ENCODE data around the gene ELAPOR1.

The ELAPOR1 gene, protein sequence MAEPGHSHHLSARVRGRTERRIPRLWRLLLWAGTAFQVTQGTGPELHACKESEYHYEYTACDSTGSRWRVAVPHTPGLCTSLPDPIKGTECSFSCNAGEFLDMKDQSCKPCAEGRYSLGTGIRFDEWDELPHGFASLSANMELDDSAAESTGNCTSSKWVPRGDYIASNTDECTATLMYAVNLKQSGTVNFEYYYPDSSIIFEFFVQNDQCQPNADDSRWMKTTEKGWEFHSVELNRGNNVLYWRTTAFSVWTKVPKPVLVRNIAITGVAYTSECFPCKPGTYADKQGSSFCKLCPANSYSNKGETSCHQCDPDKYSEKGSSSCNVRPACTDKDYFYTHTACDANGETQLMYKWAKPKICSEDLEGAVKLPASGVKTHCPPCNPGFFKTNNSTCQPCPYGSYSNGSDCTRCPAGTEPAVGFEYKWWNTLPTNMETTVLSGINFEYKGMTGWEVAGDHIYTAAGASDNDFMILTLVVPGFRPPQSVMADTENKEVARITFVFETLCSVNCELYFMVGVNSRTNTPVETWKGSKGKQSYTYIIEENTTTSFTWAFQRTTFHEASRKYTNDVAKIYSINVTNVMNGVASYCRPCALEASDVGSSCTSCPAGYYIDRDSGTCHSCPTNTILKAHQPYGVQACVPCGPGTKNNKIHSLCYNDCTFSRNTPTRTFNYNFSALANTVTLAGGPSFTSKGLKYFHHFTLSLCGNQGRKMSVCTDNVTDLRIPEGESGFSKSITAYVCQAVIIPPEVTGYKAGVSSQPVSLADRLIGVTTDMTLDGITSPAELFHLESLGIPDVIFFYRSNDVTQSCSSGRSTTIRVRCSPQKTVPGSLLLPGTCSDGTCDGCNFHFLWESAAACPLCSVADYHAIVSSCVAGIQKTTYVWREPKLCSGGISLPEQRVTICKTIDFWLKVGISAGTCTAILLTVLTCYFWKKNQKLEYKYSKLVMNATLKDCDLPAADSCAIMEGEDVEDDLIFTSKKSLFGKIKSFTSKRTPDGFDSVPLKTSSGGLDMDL

GRCh38 chr1:109113590-109114341 is at the start of gene ELAPOR1:
ELAPOR1 (plus strand) TSS chr1:109114115; CDS start chr1:109114184, 69 bp downstream.
- peak; percentile 89 for DNase-seq

DNA sequence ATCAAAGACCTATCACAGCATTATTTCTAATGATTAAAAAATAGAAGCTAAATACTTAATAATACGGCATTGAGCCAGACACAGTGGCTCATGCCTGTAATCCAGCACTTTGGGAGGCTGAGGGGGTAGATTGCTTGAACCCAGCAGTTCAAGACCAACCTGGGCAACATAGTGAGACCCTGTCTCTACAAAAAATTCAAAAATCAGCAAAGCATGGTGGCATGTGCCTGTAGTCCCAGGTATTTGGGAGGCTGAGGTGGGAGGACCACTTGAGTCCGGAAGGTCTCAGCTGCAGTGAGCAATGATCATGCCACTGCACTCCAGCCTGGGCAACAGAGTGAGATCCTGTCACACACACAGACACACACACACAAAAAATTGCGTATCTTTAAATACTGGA is 48.8 kb upstream of the ELAPOR1 start:
- DNase-seq: no peak

DNA sequence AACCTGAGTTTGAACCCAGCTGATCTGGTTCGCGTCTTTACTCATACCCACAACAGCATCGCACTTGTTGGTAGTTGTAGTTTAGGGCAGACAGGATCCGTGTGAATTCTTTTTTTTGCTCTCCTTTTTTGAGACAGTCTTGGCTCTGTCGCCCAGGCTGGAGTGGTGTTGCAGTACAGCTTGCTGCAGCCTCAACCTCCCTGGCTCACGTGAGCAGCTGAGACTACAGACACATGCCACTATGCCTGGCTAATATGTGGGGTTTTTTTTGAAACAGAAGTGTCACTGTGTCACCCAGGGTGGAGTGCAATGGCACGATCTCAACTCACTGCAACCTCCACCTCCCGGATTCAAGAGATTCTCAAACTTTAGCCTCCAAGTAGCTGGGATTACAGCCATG is 46.0 kb upstream of the ELAPOR1 start:
- no peak for DNase-seq

DNA sequence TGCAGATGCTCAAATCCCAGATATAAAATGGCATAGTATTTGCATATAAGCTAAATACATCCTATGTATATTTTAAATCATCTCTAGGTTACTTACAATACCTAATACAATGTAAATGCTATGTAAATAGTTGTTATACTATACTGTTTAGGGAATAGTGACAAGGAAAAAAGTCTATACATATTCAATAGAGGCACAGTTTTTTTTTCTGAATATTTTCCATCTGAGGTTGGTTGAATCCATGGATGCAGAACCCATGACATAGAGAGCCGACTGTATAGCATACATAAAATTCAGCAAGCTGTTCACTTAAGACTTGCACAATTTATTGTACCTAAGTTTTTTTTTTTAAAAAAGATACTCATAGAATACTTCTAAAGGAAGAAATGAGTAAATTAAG is 44.6 kb upstream of the ELAPOR1 start:
- no peak for DNase-seq

DNA sequence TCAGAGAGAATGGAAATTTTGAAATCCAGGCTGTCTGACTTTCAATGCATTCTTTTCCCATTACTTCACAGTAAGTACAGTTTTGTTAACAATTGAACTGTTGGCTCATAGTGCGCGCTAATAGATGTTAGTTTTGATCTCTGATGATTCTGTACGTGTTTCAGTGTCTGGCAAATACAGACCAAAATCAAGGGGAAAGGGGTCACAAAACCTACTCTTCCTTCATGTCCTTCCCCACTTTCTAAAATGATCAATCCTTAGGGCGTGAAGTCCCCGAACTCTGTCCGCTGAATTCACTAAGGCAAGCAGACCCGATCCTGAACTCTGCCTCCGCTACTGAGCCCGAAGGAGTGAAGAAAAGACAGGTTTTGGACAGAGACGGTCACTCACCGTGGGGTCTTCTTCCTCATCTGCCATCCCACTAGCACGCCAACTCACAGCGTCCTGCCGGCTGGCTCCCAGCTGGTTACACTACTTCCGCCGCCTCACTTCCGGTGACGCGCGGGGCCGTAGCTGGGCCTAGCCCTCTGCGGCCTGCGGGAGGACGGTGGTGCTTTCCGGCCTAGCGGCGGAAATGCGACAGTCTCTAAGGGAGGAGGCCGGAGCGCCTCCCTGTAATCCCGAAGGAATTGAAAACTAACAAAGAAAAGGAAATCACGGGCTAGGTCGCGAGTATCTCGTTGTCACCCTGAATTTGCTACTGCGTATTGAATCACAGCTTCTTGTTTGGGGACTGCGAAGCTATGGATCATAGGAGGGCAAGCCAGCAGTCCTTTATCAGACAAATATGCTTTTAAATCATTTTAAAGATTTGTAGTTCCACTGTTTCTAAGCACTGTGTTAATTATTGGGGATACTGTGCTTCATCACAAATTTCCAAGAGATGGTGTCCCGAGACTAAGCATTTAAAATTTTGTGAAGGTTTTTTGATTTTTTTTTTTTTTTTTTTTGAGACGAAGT is 38.1 kb upstream of the ELAPOR1 start, which contains the start of gene TAF13:
TSS of gene TAF13 (minus strand) at position 473 of the 960 bp plus-strand sequence. CDS start at position 417, 56 bp downstream.
- DNase-seq: peak; percentile 98

- no peak for DNase-seq
These were observed 35.6 kb upstream of the ELAPOR1 start for GRCh38 chr1:109078317-109078716.

- no peak for DNase-seq
These were observed 34.7 kb upstream of the ELAPOR1 start for GRCh38 chr1:109079240-109079622.

- DNase-seq: no peak
These were observed 33.4 kb upstream of the ELAPOR1 start for GRCh38 chr1:109080441-109081082.

DNA sequence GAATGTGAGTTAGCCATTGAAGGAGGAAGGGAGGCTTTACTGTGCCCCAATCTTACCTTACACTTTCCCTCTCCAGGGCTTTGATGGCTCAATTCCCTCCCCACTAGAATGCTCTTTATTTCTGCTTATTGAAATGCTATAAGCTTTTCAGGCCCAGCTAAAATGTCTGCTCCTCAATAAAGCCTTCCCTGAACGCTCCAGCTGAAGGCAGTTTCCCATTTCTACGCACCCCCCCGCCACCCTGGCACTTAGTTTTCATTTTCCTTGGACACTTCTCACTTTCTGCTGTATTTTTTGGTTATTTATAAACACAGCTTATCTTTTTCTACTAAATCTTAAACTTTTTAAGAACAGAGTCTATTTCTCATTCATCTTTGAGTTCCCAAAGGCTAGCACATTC is 30.4 kb upstream of the ELAPOR1 start:
- no peak for DNase-seq

DNA sequence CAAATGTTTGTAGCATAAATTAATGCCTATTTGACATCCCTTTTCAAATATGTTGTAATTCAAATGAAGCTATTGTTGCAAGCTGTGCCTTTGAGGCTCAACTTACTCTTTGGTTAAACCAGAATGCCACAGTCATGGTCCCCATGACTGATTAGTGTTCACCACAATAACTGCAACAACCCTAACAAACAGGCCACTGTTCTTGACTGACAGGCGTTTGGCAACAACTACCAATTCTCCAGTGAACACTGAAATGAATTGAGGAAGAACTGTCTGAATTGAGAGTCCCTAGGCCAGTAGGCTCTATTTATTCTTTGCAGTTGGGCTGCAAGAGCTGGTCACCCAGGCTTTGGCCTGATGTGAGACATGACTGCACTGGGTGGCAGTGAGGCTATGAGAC is 30.0 kb upstream of the ELAPOR1 start:
- DNase-seq: no peak

DNA sequence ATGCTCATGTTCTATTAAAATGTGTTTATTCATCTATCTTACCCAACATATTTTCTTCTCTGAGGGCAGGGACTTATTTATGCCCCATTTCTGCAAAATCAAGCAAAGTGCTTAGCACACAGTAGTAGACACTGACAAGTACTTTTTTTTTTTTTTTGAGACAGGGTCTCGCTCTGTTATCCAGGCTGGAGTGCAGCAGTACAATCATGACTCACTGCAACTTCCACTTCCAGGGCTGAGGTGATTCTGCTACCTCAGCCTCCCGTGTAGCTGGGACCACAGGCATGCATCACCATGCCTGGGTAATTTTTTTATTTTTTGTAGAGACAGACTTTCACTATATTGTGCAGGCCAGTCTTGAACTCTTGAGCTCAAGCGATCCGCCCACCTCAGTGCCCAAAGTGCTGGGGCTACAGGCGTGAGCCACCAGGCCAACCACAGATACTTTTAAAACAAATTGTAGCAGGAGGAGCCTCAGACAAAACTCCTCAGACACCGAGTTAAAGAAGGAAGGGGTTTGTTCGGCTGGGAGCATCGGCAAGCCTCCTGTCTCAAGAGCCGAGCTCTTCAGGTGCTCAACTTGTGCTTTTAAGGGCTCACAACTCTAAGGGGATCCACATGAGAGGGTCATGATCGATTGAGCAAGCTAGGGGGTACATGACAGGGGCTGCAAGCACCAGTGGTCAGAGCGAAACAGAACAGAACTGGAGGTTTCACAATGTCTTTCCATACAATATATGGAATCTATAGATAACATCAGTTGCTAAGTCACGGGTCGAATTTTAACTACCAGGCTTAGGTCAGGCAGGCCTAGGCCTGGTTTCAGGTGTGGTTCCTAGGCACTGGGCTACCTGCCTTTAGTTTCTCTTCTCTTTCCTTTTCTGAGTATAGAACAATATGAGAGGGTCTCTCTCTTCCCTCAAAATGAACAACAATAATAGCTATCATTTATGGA is 29.1 kb upstream of the ELAPOR1 start:
- no peak for DNase-seq

GRCh38 chr1:109089242-109090015 is 24.5 kb upstream of the ELAPOR1 start:
- DNase-seq: peak; percentile 89

GRCh38 chr1:109090196-109091077 is 23.5 kb upstream of the ELAPOR1 start, which contains the start of gene TMEM167B:
TMEM167B (plus strand) TSS chr1:109090764; CDS start chr1:109090873, 109 bp downstream.
- DNase-seq: peak; percentile 93

GRCh38 chr1:109091078-109091838 is 22.7 kb upstream of the ELAPOR1 start:
- DNase-seq: peak; percentile 51

GRCh38 chr1:109091839-109092193 is 22.1 kb upstream of the ELAPOR1 start:
- DNase-seq: no peak

GRCh38 chr1:109094377-109094803 is 19.5 kb upstream of the ELAPOR1 start:
- DNase-seq: no peak

- no peak for DNase-seq
These were observed 19.0 kb upstream of the ELAPOR1 start for GRCh38 chr1:109094871-109095270.
